ENCODE results near the gene ASIC4. TPM values are rescaled to one million over a fixed set of nuclear protein-coding genes. Genes with fewer than 3 reads are reported as not detected.
A peak's percentile ranks its signal among the peaks of the same experiment; 100 is the strongest.

Gene ASIC4
- total and polyA plus RNA-seq, 9 of the 15 experiments (the other 6 are each of a cell fraction or from before 2014, with no cell fraction given), result 0.07 to 19.2 (median 4.8) TPM

- TF ChIP-seq LARP7 (IDR thresholded peaks at IDR 0.05) (peak; percentile 86; the same call in 1 of the 2 replicates), ZNF197 (CRISPR knock-in tag; IDR thresholded peaks at IDR 0.05; ENCODE audit: low read depth) (peak; percentile 51; the same call in 1 of the 2 replicates), NFYB (IDR thresholded peaks at IDR 0.05; ENCODE audit: extremely low read depth, insufficient read length) (no peak), KLF13 (tag; IDR thresholded peaks at IDR 0.05; ENCODE audit: borderline replicate concordance, low read depth) (no peak), HDAC1 (IDR thresholded peaks at IDR 0.05) (peak; percentile 42 to 98; a peak in 2 of 4 replicates), KLF16 (IDR thresholded peaks at IDR 0.05) (peak; percentile 94), BCL6 (CRISPR knock-in tag; IDR thresholded peaks at IDR 0.05) (no peak), SMARCA4 (IDR thresholded peaks at IDR 0.05) (peak; percentile 96), ZBTB43 (CRISPR knock-in tag; IDR thresholded peaks at IDR 0.05) (no peak), RFX5 (IDR thresholded peaks at IDR 0.05; ENCODE audit: low read depth, low read length) (no peak), XRCC5 (IDR thresholded peaks at IDR 0.05; ENCODE audit: low read depth, low read length) (peak; percentile 44; the same call in 1 of the 2 replicates), L3MBTL2 (IDR thresholded peaks at IDR 0.05) (peak; percentile 85), MYC (IDR thresholded peaks at IDR 0.05; ENCODE audit: low read depth, low read length) (peak; percentile 74), MYC (CRISPR knock-in tag; IDR thresholded peaks at IDR 0.05; ENCODE audit: borderline replicate concordance, low read depth) (no peak), NFRKB (IDR thresholded peaks at IDR 0.05; ENCODE audit: low read depth) (peak; percentile 49; the same call in 1 of the 2 replicates), FOXP1 (CRISPR knock-in tag; IDR thresholded peaks at IDR 0.05) (peak; percentile 72; the same call in 1 of the 2 replicates), CCAR2 (IDR thresholded peaks at IDR 0.05; ENCODE audit: low read depth, low read length) (0 out of 2 replicates have a peak, but pooled peaks have one; percentile 38), GATAD2B (IDR thresholded peaks at IDR 0.05; ENCODE audit: borderline replicate concordance) (peak; percentile 45; the same call in 1 of the 2 replicates), BACH1 (tag; IDR thresholded peaks at IDR 0.05) (no peak), CGGBP1 (CRISPR knock-in tag; IDR thresholded peaks at IDR 0.05) (no peak), HMG20B (CRISPR knock-in tag; IDR thresholded peaks at IDR 0.05) (no peak)
- TF ChIP-seq, protein P1, sequence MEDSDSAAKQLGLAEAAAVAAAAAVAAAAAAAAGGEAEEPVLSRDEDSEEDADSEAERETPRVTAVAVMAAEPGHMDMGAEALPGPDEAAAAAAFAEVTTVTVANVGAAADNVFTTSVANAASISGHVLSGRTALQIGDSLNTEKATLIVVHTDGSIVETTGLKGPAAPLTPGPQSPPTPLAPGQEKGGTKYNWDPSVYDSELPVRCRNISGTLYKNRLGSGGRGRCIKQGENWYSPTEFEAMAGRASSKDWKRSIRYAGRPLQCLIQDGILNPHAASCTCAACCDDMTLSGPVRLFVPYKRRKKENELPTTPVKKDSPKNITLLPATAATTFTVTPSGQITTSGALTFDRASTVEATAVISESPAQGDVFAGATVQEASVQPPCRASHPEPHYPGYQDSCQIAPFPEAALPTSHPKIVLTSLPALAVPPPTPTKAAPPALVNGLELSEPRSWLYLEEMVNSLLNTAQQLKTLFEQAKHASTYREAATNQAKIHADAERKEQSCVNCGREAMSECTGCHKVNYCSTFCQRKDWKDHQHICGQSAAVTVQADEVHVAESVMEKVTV (CRISPR knock-in tag; IDR thresholded peaks at IDR 0.05), result peak; percentile 42; the same call in 1 of the 2 replicates
- TF ChIP-seq, protein P2, sequence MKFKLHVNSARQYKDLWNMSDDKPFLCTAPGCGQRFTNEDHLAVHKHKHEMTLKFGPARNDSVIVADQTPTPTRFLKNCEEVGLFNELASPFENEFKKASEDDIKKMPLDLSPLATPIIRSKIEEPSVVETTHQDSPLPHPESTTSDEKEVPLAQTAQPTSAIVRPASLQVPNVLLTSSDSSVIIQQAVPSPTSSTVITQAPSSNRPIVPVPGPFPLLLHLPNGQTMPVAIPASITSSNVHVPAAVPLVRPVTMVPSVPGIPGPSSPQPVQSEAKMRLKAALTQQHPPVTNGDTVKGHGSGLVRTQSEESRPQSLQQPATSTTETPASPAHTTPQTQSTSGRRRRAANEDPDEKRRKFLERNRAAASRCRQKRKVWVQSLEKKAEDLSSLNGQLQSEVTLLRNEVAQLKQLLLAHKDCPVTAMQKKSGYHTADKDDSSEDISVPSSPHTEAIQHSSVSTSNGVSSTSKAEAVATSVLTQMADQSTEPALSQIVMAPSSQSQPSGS (CRISPR knock-in tag; IDR thresholded peaks at IDR 0.05), result no peak
- TF ChIP-seq, protein P3, sequence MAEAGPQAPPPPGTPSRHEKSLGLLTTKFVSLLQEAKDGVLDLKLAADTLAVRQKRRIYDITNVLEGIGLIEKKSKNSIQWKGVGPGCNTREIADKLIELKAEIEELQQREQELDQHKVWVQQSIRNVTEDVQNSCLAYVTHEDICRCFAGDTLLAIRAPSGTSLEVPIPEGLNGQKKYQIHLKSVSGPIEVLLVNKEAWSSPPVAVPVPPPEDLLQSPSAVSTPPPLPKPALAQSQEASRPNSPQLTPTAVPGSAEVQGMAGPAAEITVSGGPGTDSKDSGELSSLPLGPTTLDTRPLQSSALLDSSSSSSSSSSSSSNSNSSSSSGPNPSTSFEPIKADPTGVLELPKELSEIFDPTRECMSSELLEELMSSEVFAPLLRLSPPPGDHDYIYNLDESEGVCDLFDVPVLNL (CRISPR knock-in tag; IDR thresholded peaks at IDR 0.05; ENCODE audit: low read depth), result no peak
Observed at GRCh38 chr2:219509780-219510511, 4.3 kb upstream of the ASIC4 start (continued).

Measured in K562 (cell line).